HG03280 (cell line): Measurements from ENCODE around the gene ZNF565.
"Not testable (repeated sequence)": the region's sequence is repeated elsewhere in the genome, so short reads cannot be mapped to it uniquely, and the experiment has no call there.

ENCODE experiments used
- ATAC-seq: cut with Tn5 transposase; IDR thresholded peaks from one replicate; pipeline ENCODE4 v1.9.1; 2021; ENCODE audit warnings: mild to moderate bottlenecking, moderate library complexity; ENCODE audit not compliant: unreplicated experiment

The ZNF565 gene

DNA sequence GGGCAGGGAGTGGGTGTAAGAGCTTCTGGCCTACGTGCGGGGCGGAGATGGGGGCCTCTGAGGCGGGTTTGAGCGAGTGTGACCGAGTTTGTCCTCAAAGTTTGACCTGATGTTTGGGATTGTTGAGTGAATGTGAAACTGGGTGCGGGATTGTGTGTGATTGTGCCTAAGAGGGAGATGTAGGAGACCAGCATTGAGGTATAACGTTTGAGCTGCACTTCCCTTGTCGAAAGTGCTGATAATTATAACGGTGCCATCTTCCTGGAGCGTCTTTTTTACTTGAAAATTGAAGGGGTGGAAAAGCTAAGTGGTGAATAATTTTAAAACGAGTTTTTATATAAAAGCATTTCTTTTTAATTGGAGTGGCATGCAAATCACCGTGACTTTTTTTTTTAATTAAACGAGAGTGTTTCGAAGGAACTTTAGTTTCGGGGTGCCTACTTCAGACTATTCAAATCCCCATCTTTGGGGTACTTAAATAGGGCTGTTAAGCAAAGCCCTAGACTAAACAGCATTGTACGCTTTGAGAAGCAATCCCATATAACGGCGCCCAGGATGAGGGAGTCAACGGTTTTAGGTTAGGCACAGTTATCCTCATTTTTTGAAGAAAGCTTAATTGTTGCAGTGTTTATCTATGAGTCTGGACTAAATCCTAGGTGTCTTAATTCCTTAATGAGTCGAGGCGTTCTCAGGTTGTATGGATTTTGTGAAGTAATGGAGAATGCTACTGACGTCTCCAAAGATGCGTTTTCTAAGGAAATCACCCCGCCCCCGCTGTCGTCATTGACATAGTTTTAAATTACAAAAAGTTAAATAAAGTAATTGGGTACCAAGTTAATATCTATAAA is 1.0 kb upstream of the ZNF565 start:
- ATAC-seq: no peak

- no peak for ATAC-seq
These were observed 1.6 kb downstream of the ZNF565 start for GRCh38 chr19:36212895-36213294.

DNA sequence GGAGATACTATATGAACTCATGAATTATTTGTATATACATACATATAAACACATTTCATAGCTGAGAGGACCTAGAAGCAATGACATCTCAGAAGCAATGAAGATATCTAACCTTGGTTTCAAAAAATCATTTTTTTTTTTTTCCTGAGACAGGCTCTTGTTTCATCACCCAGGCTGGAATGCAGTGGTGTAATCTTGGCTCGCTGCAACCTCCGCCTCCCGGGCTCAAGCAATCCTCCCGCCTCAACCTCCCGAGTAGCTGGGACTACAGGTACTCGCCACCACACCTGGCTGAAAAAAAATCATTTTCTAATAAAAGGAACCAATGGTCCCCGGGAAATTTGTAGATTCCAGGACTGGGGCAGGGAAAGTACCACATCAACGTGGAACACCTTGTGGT is 4.0 kb downstream of the ZNF565 start:
- no peak for ATAC-seq

DNA sequence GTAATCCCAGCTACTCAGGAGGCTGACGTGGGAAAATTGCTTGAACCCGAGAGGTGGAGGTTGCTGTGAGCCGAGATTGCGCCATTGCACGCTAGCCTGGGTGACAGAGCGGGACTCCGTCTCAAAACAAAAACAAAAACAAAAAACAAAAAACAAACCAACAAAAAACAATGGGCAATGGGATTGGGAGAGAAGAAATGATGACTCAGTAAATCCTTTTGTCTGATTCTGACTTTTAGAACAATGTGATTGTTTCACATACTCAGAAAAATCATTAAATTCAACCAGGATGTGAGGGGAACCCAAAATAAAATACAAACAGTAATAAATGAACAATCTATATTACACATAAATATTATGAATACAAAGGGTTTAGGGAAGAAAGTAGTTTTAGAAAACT is 5.1 kb downstream of the ZNF565 start:
- no peak for ATAC-seq

DNA sequence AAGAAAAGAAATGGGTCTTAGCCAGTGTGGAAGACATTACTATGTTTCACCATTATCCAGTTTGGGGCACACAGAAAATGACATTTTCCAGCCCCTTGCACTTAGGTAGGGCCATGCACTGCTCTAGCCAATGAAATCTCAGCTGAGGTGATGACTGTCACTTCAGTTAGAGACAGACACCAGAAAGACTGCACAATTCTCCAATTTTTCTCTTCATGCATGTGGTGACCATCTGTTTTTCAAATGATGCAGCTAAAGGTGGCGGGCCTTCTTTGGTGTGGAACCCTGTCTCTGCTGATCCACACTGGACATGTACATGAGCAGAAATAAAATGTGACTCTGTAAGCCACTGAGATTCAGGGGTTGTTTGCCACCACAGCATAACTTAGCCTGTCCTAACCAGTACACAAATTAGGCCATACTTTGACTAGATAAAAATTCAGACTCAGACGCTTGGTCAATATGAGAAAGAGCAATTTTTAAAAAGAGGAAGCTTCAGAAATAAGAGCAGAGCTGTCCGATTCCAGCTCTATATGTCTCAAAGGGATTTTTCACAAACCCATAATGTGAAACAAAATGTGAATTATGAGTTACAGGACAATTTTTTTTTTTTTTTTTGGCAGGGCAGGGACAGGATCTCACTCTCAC is 6.7 kb downstream of the ZNF565 start:
- peak; percentile 52 for ATAC-seq

GRCh38 chr19:36203293-36203692 is 11.2 kb downstream of the ZNF565 start:
- no peak for ATAC-seq

GRCh38 chr19:36201684-36202083 is 12.8 kb downstream of the ZNF565 start:
- ATAC-seq: no peak

GRCh38 chr19:36198119-36198518 is 16.3 kb downstream of the ZNF565 start:
- no peak for ATAC-seq

DNA sequence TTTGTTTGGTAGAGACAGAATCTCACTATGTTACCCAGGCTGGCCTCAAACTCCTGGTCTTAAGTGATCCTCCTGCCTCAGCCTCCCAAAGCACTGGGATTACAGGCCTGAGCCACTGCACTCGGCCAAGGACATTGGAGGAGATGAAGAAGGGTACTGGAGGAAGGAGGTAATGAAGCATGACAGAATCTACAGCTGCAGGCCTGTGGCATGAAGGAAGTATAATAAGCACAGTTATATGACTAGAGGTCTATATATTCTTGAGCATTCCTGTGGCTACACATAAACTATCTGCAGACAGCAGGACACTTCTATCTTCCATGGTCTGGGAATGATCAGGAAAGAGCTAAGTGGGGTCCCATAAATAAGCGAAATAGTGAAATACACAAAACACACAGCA is 18.2 kb downstream of the ZNF565 start:
- ATAC-seq: no peak

DNA sequence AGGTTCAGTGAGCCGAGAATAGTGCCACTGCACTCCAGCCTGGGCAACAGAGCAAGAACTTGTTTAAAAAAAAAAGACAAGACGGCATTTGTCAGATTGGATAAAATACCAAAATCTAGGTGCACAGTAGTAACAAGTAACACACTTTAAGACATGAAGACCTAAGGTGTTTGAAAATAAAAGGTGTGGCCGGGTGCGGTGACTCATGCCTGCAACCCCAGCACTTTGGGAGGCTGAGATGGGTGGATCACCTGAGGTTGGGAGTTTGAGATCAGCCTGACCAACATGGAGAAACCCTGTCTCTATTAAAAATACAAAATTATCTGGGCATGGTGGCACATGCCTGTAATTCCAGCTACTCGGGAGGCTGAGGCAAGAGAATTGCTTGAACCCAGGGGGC is 27.7 kb downstream of the ZNF565 start:
- not testable (repeated sequence) for ATAC-seq

DNA sequence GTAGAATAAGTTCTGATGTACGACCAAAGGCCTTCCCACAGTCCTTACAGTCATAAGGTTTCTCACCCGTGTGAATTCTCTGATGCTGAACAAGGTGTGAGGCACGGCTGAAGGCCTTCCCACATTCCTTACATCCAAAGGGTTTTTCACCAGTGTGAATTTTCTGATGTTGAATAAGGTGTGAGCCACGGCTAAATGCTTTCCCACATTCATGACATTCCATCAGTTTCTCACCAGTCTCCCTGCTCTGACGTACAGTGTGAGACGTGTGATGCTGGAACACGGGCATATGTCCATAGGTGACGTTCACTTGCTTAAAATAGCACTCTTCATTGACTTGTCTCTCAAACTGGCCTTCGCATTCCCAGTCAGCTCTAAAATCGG is 31.2 kb downstream of the ZNF565 start:
- ATAC-seq: no peak

DNA sequence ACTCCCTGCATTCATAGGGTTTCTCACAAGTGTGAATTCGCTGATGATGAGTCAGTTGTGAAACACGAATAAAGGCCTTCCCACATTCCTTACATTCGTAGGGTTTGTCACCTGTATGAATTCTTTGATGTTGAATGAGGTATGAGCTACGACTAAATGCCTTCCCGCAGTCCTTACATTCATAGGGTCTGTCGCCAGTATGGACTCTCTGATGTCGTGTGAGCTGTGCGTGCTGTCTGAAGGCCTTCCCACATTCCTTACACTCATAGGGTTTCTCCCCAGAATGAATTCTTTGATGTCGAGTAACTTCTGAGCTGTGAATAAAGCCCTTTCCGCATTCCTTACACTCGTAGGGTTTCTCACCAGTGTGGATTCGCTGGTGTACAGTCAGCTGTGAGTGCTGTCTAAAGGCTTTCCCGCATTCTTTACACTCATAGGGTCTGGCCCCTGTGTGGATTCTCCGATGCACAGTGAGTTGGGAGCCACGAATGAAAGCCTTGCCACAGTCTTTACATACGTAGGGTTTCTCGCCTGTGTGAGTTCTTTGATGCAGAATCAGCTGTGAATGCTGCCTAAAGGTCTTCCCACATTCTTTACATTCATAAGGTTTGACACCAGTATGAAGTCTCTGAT is 31.7 kb downstream of the ZNF565 start:
- ATAC-seq: no peak

DNA sequence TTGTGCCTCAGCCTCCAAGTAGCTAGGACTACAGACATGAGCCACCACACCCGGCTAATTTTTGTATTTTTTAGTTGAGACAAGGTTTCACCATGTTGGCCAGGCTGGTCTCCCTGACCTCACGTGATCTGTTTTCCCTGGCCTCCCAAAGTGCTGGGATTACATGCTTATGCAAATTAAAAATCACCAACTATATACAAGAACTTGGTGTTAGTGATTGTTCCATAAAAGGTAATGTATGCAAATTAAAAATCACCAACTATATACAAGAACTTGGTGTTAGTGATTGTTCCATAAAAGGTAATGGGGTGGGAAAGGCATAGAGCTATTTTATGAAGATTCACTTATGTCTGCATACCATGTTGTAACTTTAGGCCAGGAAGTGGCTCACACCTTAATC is 35.4 kb downstream of the ZNF565 start:
- ATAC-seq: not testable (repeated sequence)

DNA sequence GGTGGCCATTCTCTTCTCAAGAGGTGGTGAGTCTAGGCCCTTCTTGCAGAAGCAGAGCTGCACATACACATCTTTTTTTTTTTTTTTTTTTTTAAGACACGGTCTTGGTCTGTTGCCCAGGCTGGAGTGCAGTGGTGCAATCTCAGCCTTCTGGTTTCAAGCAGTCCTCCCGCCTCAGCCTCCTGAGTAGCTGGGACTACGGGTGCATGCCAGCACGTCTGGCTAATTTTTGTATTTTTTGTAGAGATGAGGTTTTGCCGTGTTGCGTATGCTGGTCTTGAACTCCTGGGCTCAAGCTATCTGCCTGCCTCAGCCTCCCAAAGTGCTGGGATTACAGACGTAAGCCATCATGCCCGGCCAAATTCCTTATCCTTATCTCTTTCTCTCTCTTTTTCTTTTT is 40.6 kb downstream of the ZNF565 start:
- ATAC-seq: not testable (repeated sequence)

GRCh38 chr19:36172852-36173251 is 41.6 kb downstream of the ZNF565 start:
- no peak for ATAC-seq

DNA sequence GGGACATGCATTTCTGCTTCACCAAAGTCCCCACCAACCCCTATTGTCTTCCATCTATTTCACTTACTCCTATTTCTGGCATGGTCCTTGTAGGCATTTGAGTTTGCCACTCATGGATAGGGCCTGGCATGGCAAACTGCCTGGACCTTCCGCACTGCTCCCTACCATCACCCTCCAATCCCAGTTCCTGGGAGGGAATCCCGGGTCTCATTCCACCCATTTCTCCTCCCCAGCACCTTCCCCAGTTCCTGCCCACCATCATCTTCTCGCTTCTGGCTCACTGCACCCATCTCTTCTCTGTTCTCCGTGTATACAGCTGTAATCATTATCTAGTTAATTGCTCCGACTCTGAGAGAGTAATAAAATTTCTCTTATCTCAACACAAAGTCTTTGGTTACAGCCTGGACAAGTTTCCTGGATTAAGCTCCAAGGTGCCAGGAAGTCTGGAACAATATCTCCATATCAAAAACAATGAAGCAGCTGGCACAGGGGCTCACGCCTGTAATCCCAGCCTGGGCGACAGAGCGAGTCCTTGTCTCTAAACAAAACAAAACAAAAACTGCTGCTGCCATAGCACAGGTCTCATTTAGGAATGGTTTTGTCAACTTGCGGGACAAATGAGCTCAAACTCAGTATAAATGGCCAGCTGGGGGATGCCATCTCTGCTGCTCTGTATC is 45.2 kb downstream of the ZNF565 start:
- no peak for ATAC-seq

GRCh38 chr19:36163813-36164212 is 50.7 kb downstream of the ZNF565 start:
- ATAC-seq: no peak

GRCh38 chr19:36160821-36161596 is 53.5 kb downstream of the ZNF565 start:
- ATAC-seq: no peak

GRCh38 chr19:36153126-36153525 is 61.3 kb downstream of the ZNF565 start:
- ATAC-seq: no peak

DNA sequence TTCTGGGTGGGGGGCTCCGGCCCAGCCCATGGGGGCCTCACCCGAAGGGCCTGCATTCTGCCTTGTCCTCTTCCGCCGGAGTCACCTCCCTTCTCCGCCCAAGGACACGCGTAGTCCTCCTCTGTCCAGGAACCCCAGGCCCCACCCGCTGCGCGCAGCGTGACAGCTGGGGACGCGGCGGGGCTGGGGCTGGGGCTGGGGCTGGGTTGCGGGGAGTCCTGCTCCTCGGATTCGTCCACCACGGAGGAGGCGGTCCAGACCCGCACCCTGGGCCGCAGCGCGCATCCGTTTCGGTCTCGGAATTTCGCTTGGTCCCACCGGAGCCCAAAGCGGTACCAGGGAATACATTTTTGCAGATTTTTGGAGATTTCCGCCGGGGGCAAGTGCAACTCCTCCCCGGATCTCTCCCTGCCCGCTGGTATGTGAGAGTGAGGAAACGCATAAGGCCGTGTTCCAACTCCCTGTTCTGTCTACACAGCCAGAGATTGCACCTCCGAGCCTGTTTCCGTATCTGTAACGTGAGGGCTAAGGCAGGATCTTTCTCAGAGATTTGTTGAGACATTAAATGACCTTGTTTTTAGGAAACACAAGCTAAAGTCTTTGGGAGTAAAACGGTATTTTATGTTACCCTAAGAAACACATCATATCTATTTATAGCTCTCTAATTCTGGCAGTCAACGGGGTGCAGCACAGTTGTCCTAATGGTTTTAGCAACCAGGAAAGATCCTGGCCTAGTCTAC is 61.9 kb downstream of the ZNF565 start, which contains the start of gene COX7A1:
COX7A1 (minus strand) TSS at position 96 of the 740 bp plus-strand sequence; CDS start at position 56, 40 bp downstream.
- no peak for ATAC-seq
